Glomerular visceral epithelial cell (primary cell): Measurements from ENCODE around the gene USP17L30.
"Not testable (repeated sequence)": the region's sequence is repeated elsewhere in the genome, so short reads cannot be mapped to it uniquely, and the experiment has no call there.

Source experiments
- DNase-seq: peaks from one replicate; pipeline ENCODE4 v3.0.0-alpha.2; 2016; ENCODE audit errors: extremely low spot score

Gene USP17L30, protein sequence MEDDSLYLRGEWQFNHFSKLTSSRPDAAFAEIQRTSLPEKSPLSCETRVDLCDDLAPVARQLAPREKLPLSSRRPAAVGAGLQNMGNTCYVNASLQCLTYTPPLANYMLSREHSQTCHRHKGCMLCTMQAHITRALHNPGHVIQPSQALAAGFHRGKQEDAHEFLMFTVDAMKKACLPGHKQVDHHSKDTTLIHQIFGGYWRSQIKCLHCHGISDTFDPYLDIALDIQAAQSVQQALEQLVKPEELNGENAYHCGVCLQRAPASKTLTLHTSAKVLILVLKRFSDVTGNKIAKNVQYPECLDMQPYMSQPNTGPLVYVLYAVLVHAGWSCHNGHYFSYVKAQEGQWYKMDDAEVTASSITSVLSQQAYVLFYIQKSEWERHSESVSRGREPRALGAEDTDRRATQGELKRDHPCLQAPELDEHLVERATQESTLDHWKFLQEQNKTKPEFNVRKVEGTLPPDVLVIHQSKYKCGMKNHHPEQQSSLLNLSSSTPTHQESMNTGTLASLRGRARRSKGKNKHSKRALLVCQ

DNA sequence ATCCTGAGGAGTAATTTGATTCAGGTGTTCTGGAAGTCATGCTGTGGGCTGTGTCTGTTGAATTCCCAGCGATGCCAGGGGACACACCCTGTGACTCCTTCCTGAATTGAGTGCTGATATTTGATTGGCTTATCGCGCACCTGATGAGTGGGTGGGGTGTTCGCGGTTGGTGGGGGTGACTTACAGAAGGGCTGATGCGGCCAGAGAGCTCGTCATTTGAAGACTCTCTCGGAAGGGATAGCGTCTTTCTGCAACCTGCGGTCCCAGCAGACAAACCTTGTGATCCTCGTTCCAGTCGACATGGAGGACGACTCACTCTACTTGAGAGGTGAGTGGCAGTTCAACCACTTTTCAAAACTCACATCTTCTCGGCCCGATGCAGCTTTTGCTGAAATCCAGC lies at the start of gene USP17L30:
USP17L30 (plus strand) TSS at position 301 of the 400 bp plus-strand sequence; CDS start at position 301, 0 bp downstream.
- not testable (repeated sequence) for DNase-seq

DNA sequence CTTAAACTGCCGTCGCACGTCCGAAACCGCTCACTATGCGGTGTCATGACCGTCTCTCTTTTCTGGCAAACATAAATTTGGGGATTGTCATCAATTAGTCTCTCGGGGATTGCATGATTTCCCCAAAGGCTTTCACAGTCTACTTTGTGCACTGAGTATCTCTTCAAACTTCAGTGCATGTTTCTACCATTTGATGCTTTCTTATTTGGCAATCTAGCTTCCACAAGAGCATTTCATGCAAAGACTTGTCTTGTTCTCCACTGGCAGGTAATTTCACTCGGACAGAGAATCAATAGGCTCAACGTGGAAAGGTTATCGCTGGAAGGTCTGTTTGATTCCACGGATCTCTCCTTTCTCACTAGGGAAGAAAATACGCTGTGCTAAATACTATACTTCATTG lies 38.7 kb upstream of the USP17L30 start:
- not testable (repeated sequence) for DNase-seq

DNA sequence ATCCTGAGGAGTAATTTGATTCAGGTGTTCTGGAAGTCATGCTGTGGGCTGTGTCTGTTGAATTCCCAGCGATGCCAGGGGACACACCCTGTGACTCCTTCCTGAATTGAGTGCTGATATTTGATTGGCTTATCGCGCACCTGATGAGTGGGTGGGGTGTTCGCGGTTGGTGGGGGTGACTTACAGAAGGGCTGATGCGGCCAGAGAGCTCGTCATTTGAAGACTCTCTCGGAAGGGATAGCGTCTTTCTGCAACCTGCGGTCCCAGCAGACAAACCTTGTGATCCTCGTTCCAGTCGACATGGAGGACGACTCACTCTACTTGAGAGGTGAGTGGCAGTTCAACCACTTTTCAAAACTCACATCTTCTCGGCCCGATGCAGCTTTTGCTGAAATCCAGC lies 38.1 kb upstream of the USP17L30 start, which contains the start of gene USP17L24:
USP17L24 (plus strand) TSS at position 301 of the 400 bp plus-strand sequence; CDS start at position 301, 0 bp downstream.
- not testable (repeated sequence) for DNase-seq

DNA sequence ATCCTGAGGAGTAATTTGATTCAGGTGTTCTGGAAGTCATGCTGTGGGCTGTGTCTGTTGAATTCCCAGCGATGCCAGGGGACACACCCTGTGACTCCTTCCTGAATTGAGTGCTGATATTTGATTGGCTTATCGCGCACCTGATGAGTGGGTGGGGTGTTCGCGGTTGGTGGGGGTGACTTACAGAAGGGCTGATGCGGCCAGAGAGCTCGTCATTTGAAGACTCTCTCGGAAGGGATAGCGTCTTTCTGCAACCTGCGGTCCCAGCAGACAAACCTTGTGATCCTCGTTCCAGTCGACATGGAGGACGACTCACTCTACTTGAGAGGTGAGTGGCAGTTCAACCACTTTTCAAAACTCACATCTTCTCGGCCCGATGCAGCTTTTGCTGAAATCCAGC lies 33.3 kb upstream of the USP17L30 start, which contains the start of gene USP17L25:
USP17L25 (plus strand) TSS at position 301 of the 400 bp plus-strand sequence; CDS start at position 301, 0 bp downstream.
- DNase-seq, result not testable (repeated sequence)

DNA sequence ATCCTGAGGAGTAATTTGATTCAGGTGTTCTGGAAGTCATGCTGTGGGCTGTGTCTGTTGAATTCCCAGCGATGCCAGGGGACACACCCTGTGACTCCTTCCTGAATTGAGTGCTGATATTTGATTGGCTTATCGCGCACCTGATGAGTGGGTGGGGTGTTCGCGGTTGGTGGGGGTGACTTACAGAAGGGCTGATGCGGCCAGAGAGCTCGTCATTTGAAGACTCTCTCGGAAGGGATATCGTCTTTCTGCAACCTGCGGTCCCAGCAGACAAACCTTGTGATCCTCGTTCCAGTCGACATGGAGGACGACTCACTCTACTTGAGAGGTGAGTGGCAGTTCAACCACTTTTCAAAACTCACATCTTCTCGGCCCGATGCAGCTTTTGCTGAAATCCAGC lies 28.6 kb upstream of the USP17L30 start, which contains the start of gene USP17L26:
USP17L26 (plus strand) TSS at position 301 of the 400 bp plus-strand sequence; CDS start at position 301, 0 bp downstream.
- not testable (repeated sequence) for DNase-seq

DNA sequence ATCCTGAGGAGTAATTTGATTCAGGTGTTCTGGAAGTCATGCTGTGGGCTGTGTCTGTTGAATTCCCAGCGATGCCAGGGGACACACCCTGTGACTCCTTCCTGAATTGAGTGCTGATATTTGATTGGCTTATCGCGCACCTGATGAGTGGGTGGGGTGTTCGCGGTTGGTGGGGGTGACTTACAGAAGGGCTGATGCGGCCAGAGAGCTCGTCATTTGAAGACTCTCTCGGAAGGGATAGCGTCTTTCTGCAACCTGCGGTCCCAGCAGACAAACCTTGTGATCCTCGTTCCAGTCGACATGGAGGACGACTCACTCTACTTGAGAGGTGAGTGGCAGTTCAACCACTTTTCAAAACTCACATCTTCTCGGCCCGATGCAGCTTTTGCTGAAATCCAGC lies 23.8 kb upstream of the USP17L30 start, which contains the start of gene USP17L5:
USP17L5 (plus strand) TSS at position 301 of the 400 bp plus-strand sequence; CDS start at position 301, 0 bp downstream.
- DNase-seq, result not testable (repeated sequence)

DNA sequence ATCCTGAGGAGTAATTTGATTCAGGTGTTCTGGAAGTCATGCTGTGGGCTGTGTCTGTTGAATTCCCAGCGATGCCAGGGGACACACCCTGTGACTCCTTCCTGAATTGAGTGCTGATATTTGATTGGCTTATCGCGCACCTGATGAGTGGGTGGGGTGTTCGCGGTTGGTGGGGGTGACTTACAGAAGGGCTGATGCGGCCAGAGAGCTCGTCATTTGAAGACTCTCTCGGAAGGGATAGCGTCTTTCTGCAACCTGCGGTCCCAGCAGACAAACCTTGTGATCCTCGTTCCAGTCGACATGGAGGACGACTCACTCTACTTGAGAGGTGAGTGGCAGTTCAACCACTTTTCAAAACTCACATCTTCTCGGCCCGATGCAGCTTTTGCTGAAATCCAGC lies 19.1 kb upstream of the USP17L30 start, which contains the start of gene USP17L27:
USP17L27 (plus strand) TSS at position 301 of the 400 bp plus-strand sequence; CDS start at position 301, 0 bp downstream.
- DNase-seq, result not testable (repeated sequence)

DNA sequence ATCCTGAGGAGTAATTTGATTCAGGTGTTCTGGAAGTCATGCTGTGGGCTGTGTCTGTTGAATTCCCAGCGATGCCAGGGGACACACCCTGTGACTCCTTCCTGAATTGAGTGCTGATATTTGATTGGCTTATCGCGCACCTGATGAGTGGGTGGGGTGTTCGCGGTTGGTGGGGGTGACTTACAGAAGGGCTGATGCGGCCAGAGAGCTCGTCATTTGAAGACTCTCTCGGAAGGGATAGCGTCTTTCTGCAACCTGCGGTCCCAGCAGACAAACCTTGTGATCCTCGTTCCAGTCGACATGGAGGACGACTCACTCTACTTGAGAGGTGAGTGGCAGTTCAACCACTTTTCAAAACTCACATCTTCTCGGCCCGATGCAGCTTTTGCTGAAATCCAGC lies 14.3 kb upstream of the USP17L30 start, which contains the start of gene USP17L28:
USP17L28 (plus strand) TSS at position 301 of the 400 bp plus-strand sequence; CDS start at position 301, 0 bp downstream.
- DNase-seq, result not testable (repeated sequence)

DNA sequence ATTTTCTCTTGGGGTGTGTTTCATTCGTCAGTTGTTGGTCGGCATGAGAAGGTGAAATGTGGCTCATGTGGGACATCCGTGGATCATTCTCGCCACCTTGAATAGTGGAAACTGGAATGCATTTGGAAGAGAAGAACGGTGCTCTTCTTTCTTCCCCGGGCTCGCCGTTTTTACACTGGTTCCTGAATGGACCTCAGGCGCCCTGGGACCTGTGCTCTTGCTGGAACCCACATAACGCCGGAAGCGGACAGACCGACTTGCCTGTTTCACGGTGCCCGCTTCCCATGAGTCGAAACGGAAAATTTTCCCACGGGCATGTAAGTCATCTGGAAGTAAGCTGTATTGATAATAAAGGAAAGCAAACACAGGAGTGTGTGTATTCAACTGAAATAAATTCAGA lies 12.1 kb upstream of the USP17L30 start:
- not testable (repeated sequence) for DNase-seq

DNA sequence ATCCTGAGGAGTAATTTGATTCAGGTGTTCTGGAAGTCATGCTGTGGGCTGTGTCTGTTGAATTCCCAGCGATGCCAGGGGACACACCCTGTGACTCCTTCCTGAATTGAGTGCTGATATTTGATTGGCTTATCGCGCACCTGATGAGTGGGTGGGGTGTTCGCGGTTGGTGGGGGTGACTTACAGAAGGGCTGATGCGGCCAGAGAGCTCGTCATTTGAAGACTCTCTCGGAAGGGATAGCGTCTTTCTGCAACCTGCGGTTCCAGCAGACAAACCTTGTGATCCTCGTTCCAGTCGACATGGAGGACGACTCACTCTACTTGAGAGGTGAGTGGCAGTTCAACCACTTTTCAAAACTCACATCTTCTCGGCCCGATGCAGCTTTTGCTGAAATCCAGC lies 9.6 kb upstream of the USP17L30 start, which contains the start of gene USP17L29:
USP17L29 (plus strand) TSS at position 301 of the 400 bp plus-strand sequence; CDS start at position 301, 0 bp downstream.
- DNase-seq, result not testable (repeated sequence)

DNA sequence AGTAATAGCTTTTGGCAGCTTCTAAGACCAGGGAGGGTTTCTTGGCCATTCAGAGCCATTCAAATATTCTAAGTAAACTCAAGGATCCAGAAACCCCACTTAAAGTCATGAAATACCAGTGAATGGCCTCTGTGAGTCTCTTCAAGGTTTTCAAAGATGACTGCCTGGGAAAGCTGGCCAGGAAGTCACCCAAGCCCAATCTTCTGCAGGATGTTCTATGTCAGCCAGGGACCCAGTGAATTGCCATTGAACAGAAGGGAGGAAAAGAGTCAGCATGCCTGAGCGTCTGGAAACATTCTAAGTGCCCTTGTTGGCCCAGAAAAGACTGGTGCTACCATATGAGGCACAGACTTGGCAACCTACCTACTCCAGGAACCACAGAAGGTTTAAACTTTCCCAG lies 17.0 kb downstream of the USP17L30 start:
- not testable (repeated sequence) for DNase-seq

DNA sequence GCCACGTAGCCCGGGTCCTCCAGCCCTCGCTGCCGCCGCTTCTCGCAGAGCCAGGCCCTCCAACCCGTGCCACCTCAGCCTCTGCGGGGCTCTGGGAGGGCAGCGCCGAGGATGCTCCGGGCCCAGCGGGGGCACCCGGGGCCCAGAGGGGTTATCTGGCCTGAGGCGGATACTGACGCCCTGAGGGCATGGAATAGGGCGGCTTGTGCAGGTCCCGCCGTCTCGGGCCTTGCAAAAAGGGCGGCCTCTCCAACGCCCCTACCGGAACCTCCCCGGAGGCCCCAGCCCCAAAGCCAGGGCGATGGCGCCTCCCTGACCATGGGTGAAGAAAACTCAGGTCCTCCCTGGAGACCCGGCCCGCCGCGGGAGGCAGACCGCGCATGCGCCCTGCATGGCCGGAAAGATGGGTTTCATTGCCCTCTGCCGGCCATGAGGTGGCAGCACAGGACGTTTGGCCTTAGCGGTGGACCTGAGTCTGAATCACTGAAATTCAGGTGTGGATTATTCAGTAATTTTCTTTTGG lies 18.1 kb downstream of the USP17L30 start:
- peak; percentile 3 for DNase-seq

DNA sequence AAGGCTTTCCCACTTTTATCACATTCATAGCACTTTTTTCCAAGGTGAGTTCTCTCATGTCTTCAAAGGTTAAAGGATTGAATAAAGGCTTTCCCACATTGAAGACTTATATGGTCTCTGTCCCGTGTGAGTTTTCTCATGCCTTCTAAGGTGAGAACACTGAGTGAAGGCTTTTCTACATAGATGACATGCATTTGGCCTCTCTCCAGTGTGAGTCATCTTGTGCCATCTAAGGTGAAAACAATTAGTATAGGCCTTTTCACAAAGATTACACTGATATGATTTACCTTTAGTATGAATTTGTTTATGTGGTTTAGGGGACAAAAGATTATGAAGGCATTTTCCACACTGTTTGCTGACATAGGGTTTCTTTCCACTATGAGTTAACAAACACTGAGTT lies 21.2 kb downstream of the USP17L30 start:
- peak; percentile 0 for DNase-seq

DNA sequence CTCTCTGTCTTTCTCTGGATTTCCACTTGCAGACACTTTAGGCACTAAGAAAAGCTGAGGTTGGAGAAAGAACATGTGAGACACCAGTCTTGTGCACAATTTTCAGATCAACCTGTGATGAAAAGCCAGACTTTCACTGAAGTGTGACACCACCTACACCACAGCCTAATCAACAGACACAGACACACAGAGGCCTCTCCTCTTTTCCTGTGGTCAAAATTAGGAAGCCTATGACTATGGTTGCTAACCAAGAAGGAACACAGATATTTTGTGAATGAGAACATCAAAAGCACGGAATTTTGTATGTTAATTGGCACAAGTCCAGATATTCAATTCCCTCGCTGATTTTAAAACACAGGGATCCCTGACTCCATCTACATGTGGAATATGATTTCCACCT lies 26.1 kb downstream of the USP17L30 start:
- peak; percentile 17 for DNase-seq

DNA sequence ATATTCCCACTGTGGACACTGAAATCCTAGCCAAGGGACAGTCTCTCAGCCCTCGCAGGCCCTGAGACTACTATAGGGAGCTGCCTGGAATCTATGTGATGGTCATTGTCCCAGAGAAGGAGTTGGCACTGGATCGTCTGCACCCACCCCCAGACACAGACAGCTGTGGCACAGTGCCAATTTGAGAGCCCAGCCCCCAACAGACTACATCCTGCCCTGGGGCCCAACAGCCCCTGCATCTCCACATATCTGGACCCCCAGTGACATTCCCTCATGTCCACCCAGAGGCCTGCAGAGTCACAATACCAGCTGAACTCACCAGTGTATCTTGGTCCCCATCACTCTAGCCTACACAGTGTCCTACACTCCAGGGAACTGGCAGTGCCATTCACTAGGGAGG lies 42.8 kb downstream of the USP17L30 start:
- not testable (repeated sequence) for DNase-seq

DNA sequence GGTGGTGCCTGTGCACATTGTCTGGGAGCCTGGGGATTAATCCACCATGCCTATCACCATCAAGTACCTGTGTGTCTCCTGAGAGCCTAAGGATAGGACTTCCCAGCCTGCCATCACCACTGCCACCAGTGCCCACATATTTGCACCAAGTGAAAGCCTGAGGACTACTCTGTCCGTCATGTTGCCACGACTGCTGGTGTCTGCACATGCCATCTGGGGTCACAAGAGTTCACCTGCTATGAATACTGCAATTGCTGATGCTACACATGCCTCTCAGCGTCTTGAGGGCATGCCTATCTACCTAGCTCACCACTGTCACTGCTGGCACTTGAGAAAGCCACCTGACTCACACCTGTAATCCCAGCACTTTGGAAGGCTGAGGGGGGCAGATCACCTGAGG lies 43.6 kb downstream of the USP17L30 start:
- DNase-seq, result not testable (repeated sequence)

DNA sequence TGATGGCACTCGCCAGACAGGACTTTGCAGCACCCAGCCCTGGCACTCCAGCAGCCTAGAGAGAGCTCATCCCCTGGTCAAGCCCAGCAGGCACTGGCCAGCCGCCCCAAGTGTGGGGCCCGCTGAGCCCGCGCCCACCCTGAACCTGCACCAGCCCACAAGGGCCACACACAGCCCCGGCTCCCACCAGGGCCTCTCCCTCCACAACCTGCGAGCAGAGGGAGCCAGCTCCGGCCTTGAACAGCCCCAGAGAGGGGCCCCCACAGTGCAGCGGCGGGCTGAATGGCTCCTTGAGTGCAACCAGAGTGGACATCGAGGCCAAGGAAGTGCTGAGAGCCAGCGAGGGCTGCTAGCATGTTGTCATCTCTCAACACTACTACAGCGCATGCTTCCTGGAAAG lies 46.9 kb downstream of the USP17L30 start:
- no peak for DNase-seq
